OCI-LY1 (cell line): ENCODE data around the gene AAK1.

Source experiments
- H2AFZ ChIP-seq: fragments of 200-600 bp; sonication (generic), shearing (Covaris generic); 2 replicates; pipeline ENCODE4 v1.6.0; 2014; ENCODE audit warnings: antibody characterized with exemption, mild to moderate bottlenecking, low read length
- H3F3A ChIP-seq: fragments of 200-600 bp; sonication (generic), shearing (Covaris generic); 2 replicates; pipeline ENCODE4 v1.6.0; 2014; ENCODE audit warnings: mild to moderate bottlenecking, antibody characterized with exemption, low read length, moderate library complexity; ENCODE audit not compliant: insufficient read depth
- H3K27ac ChIP-seq: fragments of 200-600 bp; sonication (generic); 2 replicates; pipeline ENCODE4 v1.5.1; 2014; ENCODE audit warnings: low read length, mixed run types, mild to moderate bottlenecking, low read depth; ENCODE audit not compliant: poor library complexity, severe bottlenecking
- H3K27me3 ChIP-seq: fragments of 200-600 bp; sonication (generic); 2 replicates; pipeline ENCODE4 v1.6.0; 2014; ENCODE audit warnings: antibody characterized with exemption, mild to moderate bottlenecking, low read length, moderate library complexity; ENCODE audit not compliant: insufficient read depth
- H3K36me3 ChIP-seq: fragments of 200-600 bp; sonication (generic); 2 replicates; pipeline ENCODE4 v1.6.1; 2014; ENCODE audit warnings: mild to moderate bottlenecking, antibody characterized with exemption, low read length, moderate library complexity, mixed read lengths; ENCODE audit not compliant: insufficient read depth
- H3K4me1 ChIP-seq: fragments of 200-600 bp; sonication (generic); 2 replicates; pipeline ENCODE4 v1.5.1; 2014; ENCODE audit warnings: mild to moderate bottlenecking, low read length, moderate library complexity; ENCODE audit not compliant: insufficient read depth, severe bottlenecking
- H3K4me2 ChIP-seq: fragments of 200-600 bp; sonication (generic), shearing (Covaris generic); 2 replicates; pipeline ENCODE4 v1.6.1; 2014; ENCODE audit warnings: low read length
- H3K4me3 ChIP-seq: fragments of 200-600 bp; sonication (generic); 2 replicates; pipeline ENCODE4 v1.5.1; 2014; ENCODE audit warnings: low read length, low read depth, mild to moderate bottlenecking, mixed read lengths; ENCODE audit not compliant: poor library complexity, severe bottlenecking
- H3K79me2 ChIP-seq: fragments of 200-600 bp; shearing (Covaris generic); 2 replicates; pipeline ENCODE4 v1.6.1; 2016; ENCODE audit warnings: mixed run types, low read length, mixed read lengths; ENCODE audit not compliant: insufficient read depth
- H3K9ac ChIP-seq: fragments of 200-600 bp; sonication (generic), shearing (Covaris generic); 2 replicates; pipeline ENCODE4 v1.6.1; 2014; ENCODE audit warnings: mild to moderate bottlenecking, low read length, mixed read lengths
- H3K9me2 ChIP-seq: fragments of 200-600 bp; sonication (generic), shearing (Covaris generic); 2 replicates; pipeline ENCODE4 v1.6.1; 2014; ENCODE audit warnings: low read depth, mild to moderate bottlenecking, low read length, mixed read lengths
- H3K9me3 ChIP-seq: fragments of 200-600 bp; shearing (Covaris generic); 2 replicates; pipeline ENCODE4 v1.6.1; 2014; ENCODE audit warnings: low read length, mixed read lengths
- H4K20me1 ChIP-seq: fragments of 200-600 bp; sonication (generic), shearing (Covaris generic); 2 replicates; pipeline ENCODE4 v1.6.0; 2016; ENCODE audit warnings: mild to moderate bottlenecking, low read length; ENCODE audit not compliant: insufficient read depth
- EZH2 ChIP-seq: fragments of 200-600 bp; sonication (generic), shearing (Covaris generic); IDR thresholded peaks from 2 replicates; pipeline ENCODE4 v1.8.0; 2017; ENCODE audit warnings: borderline replicate concordance, mixed run types, mild to moderate bottlenecking, antibody characterized with exemption, low read length, moderate library complexity, mixed read lengths
- TF ChIP-seq, protein P1 (sequence below): fragments of 200-600 bp; sonication (generic), shearing (Covaris generic); IDR thresholded peaks from 2 replicates; pipeline ENCODE4 v1.5.1; 2017; ENCODE audit warnings: mild to moderate bottlenecking, antibody characterized with exemption, low read length, moderate library complexity, mixed read lengths

The AAK1 gene

DNA sequence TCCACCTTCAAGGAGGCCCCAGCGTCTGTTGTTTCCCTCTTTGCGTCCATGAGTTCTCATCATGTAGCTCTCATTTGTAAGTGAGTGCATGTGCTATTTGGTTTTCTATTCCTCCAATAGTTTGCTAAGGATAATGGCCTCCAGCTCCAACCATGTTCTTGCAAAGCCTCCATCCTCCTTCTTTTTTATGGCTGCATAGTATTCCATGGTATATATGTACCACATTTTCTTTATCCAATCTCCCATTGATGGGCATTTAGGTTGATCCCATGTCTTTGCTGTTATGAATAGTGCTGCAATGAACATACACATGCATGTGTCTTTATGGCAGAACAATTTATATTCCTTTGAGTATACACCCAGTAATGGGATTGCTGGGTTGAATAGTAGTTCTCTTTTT is 133.3 kb downstream of the AAK1 start:
- no peak overlapping the region for H2AFZ ChIP-seq
- no peaks in the 10 kb centered on the region for H3K9me2 ChIP-seq
- H3K4me3 ChIP-seq, result no peak overlapping the region
- no peaks in the 10 kb centered on the region for H3K27me3 ChIP-seq
- no peaks in the 10 kb centered on the region for H3K9me3 ChIP-seq
- no peak overlapping the region for H3K4me2 ChIP-seq
- H3K36me3 ChIP-seq, result peaks cover 19% of the 10 kb centered on the region; the same call in 1 of the 2 replicates
- TF ChIP-seq EZH2, result no peak
- TF ChIP-seq, protein P1, sequence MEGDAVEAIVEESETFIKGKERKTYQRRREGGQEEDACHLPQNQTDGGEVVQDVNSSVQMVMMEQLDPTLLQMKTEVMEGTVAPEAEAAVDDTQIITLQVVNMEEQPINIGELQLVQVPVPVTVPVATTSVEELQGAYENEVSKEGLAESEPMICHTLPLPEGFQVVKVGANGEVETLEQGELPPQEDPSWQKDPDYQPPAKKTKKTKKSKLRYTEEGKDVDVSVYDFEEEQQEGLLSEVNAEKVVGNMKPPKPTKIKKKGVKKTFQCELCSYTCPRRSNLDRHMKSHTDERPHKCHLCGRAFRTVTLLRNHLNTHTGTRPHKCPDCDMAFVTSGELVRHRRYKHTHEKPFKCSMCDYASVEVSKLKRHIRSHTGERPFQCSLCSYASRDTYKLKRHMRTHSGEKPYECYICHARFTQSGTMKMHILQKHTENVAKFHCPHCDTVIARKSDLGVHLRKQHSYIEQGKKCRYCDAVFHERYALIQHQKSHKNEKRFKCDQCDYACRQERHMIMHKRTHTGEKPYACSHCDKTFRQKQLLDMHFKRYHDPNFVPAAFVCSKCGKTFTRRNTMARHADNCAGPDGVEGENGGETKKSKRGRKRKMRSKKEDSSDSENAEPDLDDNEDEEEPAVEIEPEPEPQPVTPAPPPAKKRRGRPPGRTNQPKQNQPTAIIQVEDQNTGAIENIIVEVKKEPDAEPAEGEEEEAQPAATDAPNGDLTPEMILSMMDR, result no peak
- H3K4me1 ChIP-seq, result no peaks in the 10 kb centered on the region
- no peaks in the 10 kb centered on the region for H3K79me2 ChIP-seq
- H3K27ac ChIP-seq, result no peak overlapping the region
- H4K20me1 ChIP-seq, result no peaks in the 10 kb centered on the region
- H3F3A ChIP-seq, result no peaks in the 10 kb centered on the region
- H3K9ac ChIP-seq, result no peak overlapping the region

DNA sequence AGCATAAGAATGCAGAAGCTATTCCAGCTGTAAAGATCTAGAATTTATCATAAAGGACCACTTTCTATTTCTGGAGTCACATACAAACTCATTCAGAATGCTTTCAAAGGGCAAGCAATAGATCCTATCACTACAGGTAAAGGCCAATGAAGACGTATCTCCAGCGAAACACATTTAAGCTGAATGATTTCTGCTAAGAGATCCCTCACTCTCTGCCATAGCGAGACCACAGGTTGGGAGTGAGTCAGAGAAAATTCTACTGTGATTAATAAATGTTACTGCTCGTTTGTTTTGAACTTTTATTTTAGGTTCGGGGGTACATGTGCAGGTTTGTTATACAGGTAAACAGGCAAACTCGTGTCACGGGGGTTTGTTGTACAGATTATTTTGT is 133.8 kb downstream of the AAK1 start:
- Histone ChIP-seq H3K4me2 (no peak overlapping the region), H2AFZ (no peak overlapping the region), H3F3A (no peaks in the 10 kb centered on the region), H3K27ac (no peak overlapping the region), H4K20me1 (no peaks in the 10 kb centered on the region), H3K4me1 (no peaks in the 10 kb centered on the region), H3K9me3 (no peaks in the 10 kb centered on the region), H3K9ac (no peak overlapping the region), H3K79me2 (no peaks in the 10 kb centered on the region), H3K4me3 (no peak overlapping the region), H3K27me3 (no peaks in the 10 kb centered on the region), H3K36me3 (peaks cover 19% of the 10 kb centered on the region; the same call in 1 of the 2 replicates), H3K9me2 (no peaks in the 10 kb centered on the region)
- TF ChIP-seq, protein P1, result no peak
- TF ChIP-seq EZH2, result no peak

DNA sequence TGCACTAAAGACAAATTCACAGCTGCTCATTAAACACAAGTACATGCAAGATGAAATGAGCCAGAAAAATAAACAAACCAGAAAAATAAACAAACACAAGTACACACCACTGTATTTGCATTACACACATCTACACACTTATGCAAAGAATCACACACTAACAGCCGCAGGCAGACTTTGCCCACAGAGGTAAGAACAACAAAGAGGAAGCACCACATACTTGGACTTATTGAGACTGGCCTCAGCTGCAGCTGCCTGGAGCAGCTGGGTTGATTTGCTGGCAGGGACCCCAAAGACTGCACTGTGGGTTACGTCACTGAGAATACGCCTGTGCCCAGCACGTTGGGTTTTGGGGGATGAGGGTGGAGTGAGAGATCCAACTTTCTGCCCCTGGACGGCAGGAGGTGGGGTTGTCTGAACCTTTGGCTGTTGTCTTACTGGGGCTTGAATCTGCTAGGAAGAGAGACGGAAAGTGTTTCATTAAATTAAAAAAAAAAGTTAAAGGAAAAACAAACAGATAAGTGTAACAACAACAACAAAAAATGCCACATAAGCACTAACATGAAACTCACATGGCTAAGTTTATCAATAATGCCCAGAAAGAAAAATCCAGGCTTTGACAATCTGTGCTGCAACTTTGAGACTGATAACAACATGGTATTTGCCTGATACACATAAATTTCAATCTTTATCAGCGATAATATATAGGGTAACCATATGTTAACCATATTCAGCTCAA is 134.4 kb downstream of the AAK1 start:
- H2AFZ ChIP-seq, result no peak overlapping the region
- no peaks in the 10 kb centered on the region for H4K20me1 ChIP-seq
- no peak overlapping the region for H3K4me3 ChIP-seq
- H3K79me2 ChIP-seq, result no peaks in the 10 kb centered on the region
- H3K4me2 ChIP-seq, result no peak overlapping the region
- no peaks in the 10 kb centered on the region for H3K27me3 ChIP-seq
- H3K9ac ChIP-seq, result no peak overlapping the region
- H3K36me3 ChIP-seq, result peaks cover 16% of the 10 kb centered on the region; the same call in 1 of the 2 replicates
- no peaks in the 10 kb centered on the region for H3F3A ChIP-seq
- peak overlapping the region; percentile 13 for H3K27ac ChIP-seq
- TF ChIP-seq EZH2, result no peak
- TF ChIP-seq, protein P1, result no peak
- no peaks in the 10 kb centered on the region for H3K9me2 ChIP-seq
- H3K9me3 ChIP-seq, result no peaks in the 10 kb centered on the region
- H3K4me1 ChIP-seq, result no peaks in the 10 kb centered on the region
